Spleen (tissue), 11 donors: ENCODE data around the gene LCE1F. TPM values are rescaled to one million over a fixed set of nuclear protein-coding genes. Genes with fewer than 3 reads are reported as not detected.

Source experiments
- DNase-seq: peaks from one replicate; pipeline ENCODE4 v3.0.0-alpha.2; 2020
- H3K27ac ChIP-seq, 8 donors: fragments of 200-600 bp; sonication (generic) in 7 of 8; 1 replicate in 4 of 8; 2 replicates in 4 of 8; pipeline versions ENCODE4 v1.5.0 to v1.8.0; 2016 to 2021; ENCODE audit warnings: inconsistent platforms in 4 of 8, mild to moderate bottlenecking in 4 of 8, moderate library complexity in 1 of 8
- H3K27me3 ChIP-seq, 7 donors: fragments of 200-600 bp; sonication (generic) in 6 of 7; replicated peaks in 1 of 7; 1 replicate in 4 of 7; 2 replicates in 3 of 7; pipeline versions ENCODE4 v1.5.0 to v1.8.0; 2016 to 2021; ENCODE audit warnings: inconsistent platforms in 3 of 7, mild to moderate bottlenecking in 1 of 7
- H3K36me3 ChIP-seq, 6 donors: fragments of 200-600 bp; sonication (generic) in 5 of 6; 1 replicate in 4 of 6; 2 replicates in 2 of 6; pipeline versions ENCODE4 v1.5.0 to v1.8.0; 2016 to 2021; ENCODE audit warnings: inconsistent platforms in 2 of 6
- H3K4me1 ChIP-seq, 6 donors: fragments of 200-600 bp; sonication (generic) in 5 of 6; 1 replicate in 3 of 6; 2 replicates in 3 of 6; pipeline versions ENCODE4 v1.5.0 to v1.8.0; 2016 to 2021; ENCODE audit warnings: inconsistent platforms in 3 of 6
- H3K4me3 ChIP-seq, 8 donors: fragments of 200-600 bp; sonication (generic) in 7 of 8; 1 replicate in 4 of 8; 2 replicates in 4 of 8; pipeline versions ENCODE4 v1.5.0 to v1.8.0; 2016 to 2021; ENCODE audit warnings: inconsistent platforms in 4 of 8, mild to moderate bottlenecking in 4 of 8, moderate library complexity in 2 of 8
- H3K9me3 ChIP-seq, 8 donors: fragments of 200-600 bp; sonication (generic) in 7 of 8; 1 replicate in 4 of 8; 2 replicates in 4 of 8; pipeline versions ENCODE4 v1.5.0 to v1.8.0; 2016 to 2021; ENCODE audit warnings: inconsistent platforms in 4 of 8
- CTCF ChIP-seq, 11 experiments: fragments of 200-600 bp in 7 of 11; fragments of 450-650 bp in 4 of 11; sonication (generic) in 4 of 11; IDR thresholded peaks in 8 of 11; conservative IDR thresholded peaks in 3 of 11; 1 replicate in 7 of 11; 2 replicates in 4 of 11; pipeline versions ENCODE4 v1.4.0 to v1.8.0; 2016 to 2021; ENCODE audit warnings: antibody characterized with exemption in 11 of 11, inconsistent platforms in 4 of 11, mild to moderate bottlenecking in 1 of 11
- POLR2A ChIP-seq, 3 donors: fragments of 450-650 bp; IDR thresholded peaks; one replicate each; pipeline ENCODE4 v1.5.1; 2017; ENCODE audit warnings: antibody characterized with exemption in 3 of 3, mild to moderate bottlenecking in 1 of 3
- POLR2AphosphoS5 ChIP-seq, 3 donors: sonication (generic); formaldehyde crosslinking; IDR thresholded peaks; one replicate each; pipeline ENCODE4 v1.5.1; 2017; ENCODE audit warnings: antibody characterized with exemption in 3 of 3
- WGBS, 5 donors: extraction: QIAGEN DNeasy Blood & Tissue Kit in 3 of 5; methylation state at CpG; one replicate each; pipeline versions ENCODE4 v1.1.5 to v1.1.7; 2013 to 2018; 5-methylcytosine and 5-hydroxymethylcytosine counted together
- intact Hi-C: fragments of 100-400 bp; cut with DNase I; formaldehyde crosslinking; loops from one replicate; pipeline ENCODE4 v1.15.0; 2023; ENCODE audit warnings: low total_unique reads
- polyA plus RNA-seq, 3 donors: library from polyadenylated mRNA; stranded (reverse); fragments of 200-250 nt; gene quantifications; one replicate each; pipeline ENCODE4 v1.2.1, GENCODE V29; 2013
- total RNA-seq, 7 donors: library from RNA; depleted of rRNA in 3 of 7; stranded (reverse); fragments of >200 nt in 3 of 7; fragmentation: NEBNext Ultra II Directional in 4 of 7; extraction: Animal tissue kit (Norgen Biotek cat#: 25700) in 4 of 7; gene quantifications; one replicate each; pipeline versions ENCODE4 v1.1.0 to v1.2.1, GENCODE V29; 2016 to 2021
- donor health status: healthy with polysubstance abuse.
- donor health status: DM: no; HTN: no; CAD: no; lungs with moderate emphysema.
- donor health status: DM: no; HTN: no; CAD: no.
- donor health status: Bipolar disorder and iron deficiency.
- donor health status: healthy.
- donor health status: DM: no; HTN: no; CAD: no.
- donor health status: DM: yes; HTN: yes; CAD: no.

LCE1F gene
- total and polyA plus RNA-seq, 10 donors, result not detected

GRCh38 chr1:152783095-152783494, 8.2 kb downstream of the LCE1F start:
- no peak for DNase-seq
- Histone ChIP-seq H3K4me3 (no peak overlapping the region), H3K36me3 (no peaks in the 10 kb centered on the region), H3K27ac (no peak overlapping the region), H3K27me3 (peaks cover 0 to 40% (median 0%) of the 10 kb centered on the region in 7 donors), H3K4me1 (no peaks in the 10 kb centered on the region), H3K9me3 (no peaks in the 10 kb centered on the region)
- 55 to 75% (median 60%) methylated on average over 2 of the region's 2 CpGs for WGBS, 5 donors
- intact Hi-C loops, result no loop called here
- no peak for TF ChIP-seq POLR2A (IDR thresholded peaks at IDR 0.05)
- no peak for TF ChIP-seq POLR2AphosphoS5 (IDR thresholded peaks at IDR 0.05)
- no peak for TF ChIP-seq CTCF (IDR thresholded peaks at IDR 0.05 in 8 of 11, conservative IDR thresholded peaks at IDR 0.05 in 3 of 11)

- no peaks in the 10 kb centered on the region for H3K9me3 ChIP-seq
- H3K36me3 ChIP-seq, result no peaks in the 10 kb centered on the region
- H3K4me1 ChIP-seq, result no peaks in the 10 kb centered on the region
- no peak within 1 kb of the TSS for H3K27ac ChIP-seq
- 25 to 50% (median 40%) methylated on average over 2 of the region's 2 CpGs for WGBS, 5 donors
- no peak within 1 kb of the TSS for H3K4me3 ChIP-seq
- TF ChIP-seq CTCF (IDR thresholded peaks at IDR 0.05 in 8 of 11, conservative IDR thresholded peaks at IDR 0.05 in 3 of 11) (no peak), POLR2A (IDR thresholded peaks at IDR 0.05) (no peak), POLR2AphosphoS5 (IDR thresholded peaks at IDR 0.05) (no peak)
- intact Hi-C loops, result no loop called here
- H3K27me3 ChIP-seq, result peaks cover 0 to 40% (median 0%) of the 10 kb centered on the region in 7 donors
- DNase-seq, result no peak
Observed at GRCh38 chr1:152786077-152786476, 11.1 kb downstream of the LCE1F start, which contains the start of gene LCE1E. LCE1E (plus strand) TSS chr1:152786257; CDS start chr1:152787300, 1,043 bp downstream.

GRCh38 chr1:152795686-152796085, 20.7 kb downstream of the LCE1F start:
- H3K9me3 ChIP-seq, result no peaks in the 10 kb centered on the region
- peaks cover 0 to 10% (median 0%) of the 10 kb centered on the region in 7 donors for H3K27me3 ChIP-seq
- no peaks in the 10 kb centered on the region for H3K4me1 ChIP-seq
- TF ChIP-seq CTCF (IDR thresholded peaks at IDR 0.05 in 8 of 11, conservative IDR thresholded peaks at IDR 0.05 in 3 of 11) (no peak), POLR2A (IDR thresholded peaks at IDR 0.05) (no peak), POLR2AphosphoS5 (IDR thresholded peaks at IDR 0.05) (no peak)
- no peaks in the 10 kb centered on the region for H3K36me3 ChIP-seq
- no peak overlapping the region for H3K4me3 ChIP-seq
- DNase-seq, result no peak
- intact Hi-C loops, result no loop called here
- WGBS, 5 donors, result 49 to 64% (median 59%) methylated on average over 4 of the region's 4 CpGs
- no peak overlapping the region for H3K27ac ChIP-seq

GRCh38 chr1:152796421-152796820, 21.5 kb downstream of the LCE1F start, which contains the start of gene LCE1D:
LCE1D (plus strand) TSS chr1:152796721; CDS start chr1:152797795, 1,074 bp downstream.
- Histone ChIP-seq H3K4me3 (no peak within 1 kb of the TSS), H3K9me3 (no peaks in the 10 kb centered on the region), H3K27ac (no peak within 1 kb of the TSS), H3K27me3 (peaks cover 0 to 10% (median 0%) of the 10 kb centered on the region in 7 donors), H3K4me1 (no peaks in the 10 kb centered on the region), H3K36me3 (no peaks in the 10 kb centered on the region)
- 43 to 67% (median 47%) methylated on average over 3 of the region's 3 CpGs for WGBS, 5 donors
- intact Hi-C loops, result no loop called here
- DNase-seq, result no peak
- no peak for TF ChIP-seq POLR2AphosphoS5 (IDR thresholded peaks at IDR 0.05)
- TF ChIP-seq CTCF (IDR thresholded peaks at IDR 0.05 in 8 of 11, conservative IDR thresholded peaks at IDR 0.05 in 3 of 11), result no peak
- no peak for TF ChIP-seq POLR2A (IDR thresholded peaks at IDR 0.05)
